NCI-H2107 treated with DMSO at 0.1 percent for 48 hours (cell line): ENCODE results near the gene BORA.
A peak's percentile ranks its signal among the peaks of the same experiment; 100 is the strongest.
"Not testable (repeated sequence)": the region's sequence is repeated elsewhere in the genome, so short reads cannot be mapped to it uniquely, and the experiment has no call there.

ENCODE experiments used
- DNase-seq: peaks from one replicate; lab custom pipeline; 2025; ENCODE audit not compliant: unreplicated experiment; lab: John Stamatoyannopoulos, UW

Gene BORA

GRCh38 chr13:72727417-72728289, at the start of gene BORA, which contains the start of gene MZT1:
Gene BORA, plus strand, starts transcription at chr13:72727923. Its CDS starts 1,018 bp downstream, at chr13:72728941.
Gene MZT1, minus strand, starts transcription at chr13:72727629. Its CDS starts 27 bp downstream, at chr13:72727602.
- peak; percentile 87 for DNase-seq

DNA sequence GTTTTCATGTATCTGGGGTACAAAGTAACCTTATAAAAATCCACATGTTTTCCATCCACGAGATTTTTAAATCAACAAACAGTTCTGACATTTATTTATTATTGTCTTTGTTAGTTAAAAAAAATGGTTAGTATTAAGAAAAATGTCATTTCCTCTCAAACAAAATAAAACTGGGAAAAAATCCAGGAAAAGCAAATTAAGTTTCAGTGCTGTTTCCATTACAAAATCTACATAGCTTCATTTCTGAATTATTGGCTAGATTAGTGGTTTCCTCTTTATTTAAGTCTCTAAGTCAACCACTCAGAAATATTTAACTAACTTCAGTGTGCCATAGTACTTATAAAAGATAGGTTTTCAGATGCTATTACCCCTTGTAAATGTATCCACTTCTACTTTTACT, 49.4 kb upstream of the BORA start:
- no peak for DNase-seq

- no peak for DNase-seq
These were observed 47.4 kb upstream of the BORA start for GRCh38 chr13:72680353-72680752.

- no peak for DNase-seq
These were observed 41.0 kb upstream of the BORA start for GRCh38 chr13:72686766-72687165.

DNA sequence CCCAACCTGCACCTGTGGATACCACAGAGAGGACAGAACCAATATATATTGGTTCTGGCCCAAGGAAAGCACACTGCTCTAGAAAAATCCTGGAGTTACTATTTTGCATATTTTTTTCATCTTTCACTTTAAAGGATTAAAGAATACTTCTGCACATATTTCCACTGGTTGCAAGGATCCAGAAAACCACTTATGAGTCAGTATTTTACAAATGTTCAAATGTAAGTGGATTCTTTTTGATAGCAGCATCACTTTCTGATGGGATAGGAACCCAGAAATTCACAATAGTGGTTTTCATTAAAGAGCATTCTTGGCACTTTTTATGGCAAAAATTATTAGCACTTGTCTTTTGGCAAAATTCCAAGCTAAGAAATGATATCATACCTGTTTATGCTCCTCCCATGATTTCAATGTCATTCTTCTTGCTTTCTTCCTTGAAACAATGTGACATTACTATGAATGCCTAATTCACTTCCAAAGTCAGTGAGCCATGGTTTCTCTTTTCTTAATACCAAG, 38.5 kb upstream of the BORA start:
- DNase-seq: no peak

GRCh38 chr13:72692884-72693514, 34.7 kb upstream of the BORA start:
- DNase-seq: no peak

- DNase-seq: no peak
These were observed 33.9 kb upstream of the BORA start for GRCh38 chr13:72693832-72694231.

DNA sequence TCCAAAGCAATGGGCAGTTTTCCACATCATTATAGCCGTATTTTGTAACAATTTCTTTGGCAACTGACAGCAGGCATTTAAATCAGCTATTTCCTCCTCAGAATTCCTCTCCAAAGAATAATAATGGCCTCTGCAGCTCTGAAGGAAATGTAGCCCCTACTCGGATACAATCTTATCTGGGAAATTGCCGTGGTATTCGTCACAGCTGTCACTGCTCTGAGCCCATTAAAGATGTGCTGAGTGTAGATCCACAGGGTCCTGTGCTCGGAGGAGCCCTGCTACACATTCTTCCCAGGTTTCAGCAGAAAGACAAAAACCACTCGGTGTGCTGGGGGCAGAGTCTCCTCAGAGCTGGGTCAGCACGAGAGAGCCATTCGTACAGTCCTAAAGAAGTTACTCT, 33.4 kb upstream of the BORA start:
- DNase-seq: no peak

- no peak for DNase-seq
These were observed 31.1 kb upstream of the BORA start for GRCh38 chr13:72696579-72696978.

- no peak for DNase-seq
These were observed 29.6 kb upstream of the BORA start for GRCh38 chr13:72698164-72698563.

- DNase-seq: no peak
These were observed 27.2 kb upstream of the BORA start for GRCh38 chr13:72700509-72700908.

- no peak for DNase-seq
These were observed 10.9 kb upstream of the BORA start for GRCh38 chr13:72716776-72717175.

GRCh38 chr13:72726185-72726584, 1.5 kb upstream of the BORA start:
- DNase-seq: not testable (repeated sequence)

DNA sequence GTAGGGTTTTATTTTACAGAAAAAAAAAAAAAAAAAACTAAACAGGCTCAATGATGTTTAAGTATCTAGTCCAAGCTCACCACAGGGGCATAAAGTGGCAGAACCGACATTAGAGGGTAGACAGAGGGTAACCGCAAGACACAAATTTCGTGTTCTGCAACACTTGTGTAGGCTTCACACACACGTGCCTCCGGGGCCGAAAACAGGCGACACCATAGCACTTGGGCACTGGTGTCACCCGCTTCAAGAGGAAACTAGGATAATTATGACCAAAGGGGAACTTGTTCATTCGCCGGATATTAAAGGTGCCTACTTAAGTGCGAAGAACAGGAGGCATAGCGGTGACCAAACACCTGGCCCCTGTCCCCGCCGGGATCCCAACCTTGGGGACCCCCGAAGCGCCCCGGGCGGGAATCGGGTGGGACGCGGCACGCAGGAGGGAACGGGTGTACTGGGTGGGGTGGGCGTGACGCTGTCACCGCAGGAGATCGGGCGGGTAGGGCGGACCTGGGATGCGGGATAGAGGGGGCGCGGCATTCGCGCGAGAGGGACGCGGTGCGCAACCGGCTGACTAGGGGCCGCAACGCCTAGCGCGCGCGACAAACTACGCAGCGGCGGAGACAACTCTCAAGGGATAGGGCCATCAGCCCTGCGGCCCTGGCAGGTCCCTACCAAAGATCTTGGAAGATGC, 852 bp upstream of the BORA start:
- DNase-seq: no peak

DNA sequence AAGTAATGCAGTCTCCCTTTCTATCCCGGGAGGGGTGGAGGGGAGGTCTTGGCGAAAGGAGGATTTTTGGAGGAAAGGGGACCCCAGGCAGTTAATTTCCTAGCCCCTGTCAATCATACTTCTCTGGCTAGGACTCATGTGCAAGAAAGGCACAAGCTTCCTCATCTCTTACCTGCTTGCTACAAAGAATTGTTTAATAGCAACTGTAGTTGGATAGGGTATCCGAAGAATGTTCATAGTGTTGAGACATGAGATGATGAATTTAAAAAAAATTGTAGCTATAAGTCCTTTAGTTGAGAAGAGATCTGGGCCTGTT, 525 bp downstream of the BORA start:
- DNase-seq: no peak

- no peak for DNase-seq
These were observed 9.3 kb downstream of the BORA start for GRCh38 chr13:72737033-72737432.

- no peak for DNase-seq
These were observed 12.3 kb downstream of the BORA start for GRCh38 chr13:72740015-72740414.

DNA sequence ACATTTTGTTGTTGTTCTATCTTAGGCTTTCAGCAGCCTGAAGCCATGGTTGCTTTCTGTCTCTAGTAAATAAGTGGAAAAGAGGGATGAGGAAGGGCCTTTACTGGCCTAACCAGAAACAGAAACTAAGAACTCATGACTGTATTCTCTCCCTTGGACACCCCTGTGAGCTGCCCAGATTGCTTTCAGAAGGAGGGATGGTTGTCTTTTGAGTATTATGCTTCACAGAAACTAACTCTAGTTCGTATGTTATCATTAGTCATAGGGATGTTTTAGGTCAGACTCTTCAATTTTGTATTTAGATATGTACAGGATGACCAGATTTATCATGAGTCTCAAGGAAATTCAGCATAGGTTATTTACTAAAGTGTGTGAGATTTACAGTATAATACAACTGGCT, 17.5 kb downstream of the BORA start:
- no peak for DNase-seq

DNA sequence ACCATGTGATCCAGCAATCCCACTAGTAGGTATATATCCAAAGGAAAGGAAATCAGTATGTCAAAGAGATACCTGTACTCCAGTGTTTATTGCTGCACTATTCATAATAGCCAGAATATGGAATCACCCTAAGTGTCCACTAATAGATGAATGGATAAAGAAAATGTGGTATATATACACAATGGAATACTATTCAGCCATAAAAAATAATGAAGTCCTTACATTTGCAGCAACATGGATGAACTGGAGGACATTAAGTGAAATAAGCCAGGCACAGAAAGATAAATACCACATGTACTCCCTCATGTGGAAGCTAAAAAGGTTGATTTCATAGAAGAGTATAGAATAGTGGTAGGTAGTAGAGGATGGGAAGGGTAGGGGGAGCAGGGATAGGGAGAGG, 23.5 kb downstream of the BORA start:
- no peak for DNase-seq

- DNase-seq: no peak
These were observed 26.4 kb downstream of the BORA start for GRCh38 chr13:72754111-72754510.

- no peak for DNase-seq
These were observed 30.2 kb downstream of the BORA start for GRCh38 chr13:72757792-72758535.
